ENCODE results near the gene KRT37.

DNA sequence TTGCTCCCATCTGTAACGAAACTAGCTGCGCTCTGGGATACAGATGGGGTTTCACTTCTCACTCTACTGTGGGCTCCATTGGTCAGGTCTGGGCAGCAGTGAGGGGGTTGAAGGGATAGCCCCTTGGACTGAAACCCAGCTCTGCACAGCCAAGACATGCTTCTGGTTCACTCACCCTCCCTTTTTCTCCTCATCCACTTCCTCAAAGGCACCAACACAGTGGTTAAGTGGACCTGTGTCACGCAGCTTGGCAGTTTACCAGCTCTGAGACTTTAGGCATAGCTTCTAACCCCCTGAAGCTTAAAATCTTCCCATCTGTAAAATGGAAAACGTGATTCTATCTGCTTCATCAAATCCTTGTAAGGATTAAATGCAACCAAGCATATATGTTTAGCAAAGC, 27.9 kb upstream of the KRT37 start:
- TF ChIP-seq, protein P1, sequence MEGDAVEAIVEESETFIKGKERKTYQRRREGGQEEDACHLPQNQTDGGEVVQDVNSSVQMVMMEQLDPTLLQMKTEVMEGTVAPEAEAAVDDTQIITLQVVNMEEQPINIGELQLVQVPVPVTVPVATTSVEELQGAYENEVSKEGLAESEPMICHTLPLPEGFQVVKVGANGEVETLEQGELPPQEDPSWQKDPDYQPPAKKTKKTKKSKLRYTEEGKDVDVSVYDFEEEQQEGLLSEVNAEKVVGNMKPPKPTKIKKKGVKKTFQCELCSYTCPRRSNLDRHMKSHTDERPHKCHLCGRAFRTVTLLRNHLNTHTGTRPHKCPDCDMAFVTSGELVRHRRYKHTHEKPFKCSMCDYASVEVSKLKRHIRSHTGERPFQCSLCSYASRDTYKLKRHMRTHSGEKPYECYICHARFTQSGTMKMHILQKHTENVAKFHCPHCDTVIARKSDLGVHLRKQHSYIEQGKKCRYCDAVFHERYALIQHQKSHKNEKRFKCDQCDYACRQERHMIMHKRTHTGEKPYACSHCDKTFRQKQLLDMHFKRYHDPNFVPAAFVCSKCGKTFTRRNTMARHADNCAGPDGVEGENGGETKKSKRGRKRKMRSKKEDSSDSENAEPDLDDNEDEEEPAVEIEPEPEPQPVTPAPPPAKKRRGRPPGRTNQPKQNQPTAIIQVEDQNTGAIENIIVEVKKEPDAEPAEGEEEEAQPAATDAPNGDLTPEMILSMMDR (IDR thresholded peaks at IDR 0.05): no peak
- TF ChIP-seq POLR2A (IDR thresholded peaks at IDR 0.05): no peak
